ENCODE results near the gene TERT.

DNA sequence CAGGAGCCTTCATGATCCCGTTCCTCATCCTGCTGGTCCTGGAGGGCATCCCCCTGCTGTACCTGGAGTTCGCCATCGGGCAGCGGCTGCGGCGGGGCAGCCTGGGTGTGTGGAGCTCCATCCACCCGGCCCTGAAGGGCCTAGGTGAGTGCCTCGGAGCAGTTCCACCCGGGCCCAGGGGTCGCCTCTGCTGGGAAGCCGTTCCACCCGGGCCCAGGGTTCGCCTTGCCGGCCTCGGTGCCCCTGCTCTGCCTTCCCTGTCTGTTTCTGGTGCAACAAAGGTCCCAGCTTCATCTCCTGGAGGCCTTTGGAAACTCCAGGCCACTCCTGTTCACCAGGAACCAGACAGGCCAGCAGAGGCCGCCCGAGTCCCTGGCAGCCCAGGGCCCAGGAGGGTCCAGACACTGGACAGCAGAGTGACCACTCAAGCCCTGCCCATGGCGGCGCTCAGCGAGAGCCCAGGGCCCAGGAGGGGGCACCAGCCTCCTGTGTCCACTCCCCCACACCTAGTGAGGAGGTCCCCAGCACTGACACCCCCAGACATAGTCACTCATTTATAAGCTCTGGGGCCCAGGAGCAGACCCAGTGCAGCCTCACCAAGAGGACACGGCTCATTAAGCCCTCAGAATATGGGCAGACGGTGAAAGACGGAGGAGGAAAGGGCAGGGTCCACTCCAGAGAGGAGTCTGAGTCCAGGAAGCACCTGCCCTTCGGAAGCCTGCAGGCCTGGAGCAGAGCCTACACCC, 86.0 kb downstream of the TERT start:
- TF ChIP-seq HNF4A (CRISPR knock-in tag; IDR thresholded peaks at IDR 0.05) (no peak), PAWR (CRISPR knock-in tag; IDR thresholded peaks at IDR 0.05; ENCODE audit: borderline replicate concordance) (no peak), GFI1 (CRISPR knock-in tag; IDR thresholded peaks at IDR 0.05; ENCODE audit: borderline replicate concordance) (no peak), ZNF839 (CRISPR knock-in tag; IDR thresholded peaks at IDR 0.05; ENCODE audit: borderline replicate concordance) (no peak), ESRRA (CRISPR knock-in tag; IDR thresholded peaks at IDR 0.05; ENCODE audit: low read depth) (no peak), MXI1 (IDR thresholded peaks at IDR 0.05; ENCODE audit: borderline replicate concordance, low read depth, low read length) (no peak), SALL1 (CRISPR knock-in tag; IDR thresholded peaks at IDR 0.05) (no peak)
- TF ChIP-seq, protein P1, sequence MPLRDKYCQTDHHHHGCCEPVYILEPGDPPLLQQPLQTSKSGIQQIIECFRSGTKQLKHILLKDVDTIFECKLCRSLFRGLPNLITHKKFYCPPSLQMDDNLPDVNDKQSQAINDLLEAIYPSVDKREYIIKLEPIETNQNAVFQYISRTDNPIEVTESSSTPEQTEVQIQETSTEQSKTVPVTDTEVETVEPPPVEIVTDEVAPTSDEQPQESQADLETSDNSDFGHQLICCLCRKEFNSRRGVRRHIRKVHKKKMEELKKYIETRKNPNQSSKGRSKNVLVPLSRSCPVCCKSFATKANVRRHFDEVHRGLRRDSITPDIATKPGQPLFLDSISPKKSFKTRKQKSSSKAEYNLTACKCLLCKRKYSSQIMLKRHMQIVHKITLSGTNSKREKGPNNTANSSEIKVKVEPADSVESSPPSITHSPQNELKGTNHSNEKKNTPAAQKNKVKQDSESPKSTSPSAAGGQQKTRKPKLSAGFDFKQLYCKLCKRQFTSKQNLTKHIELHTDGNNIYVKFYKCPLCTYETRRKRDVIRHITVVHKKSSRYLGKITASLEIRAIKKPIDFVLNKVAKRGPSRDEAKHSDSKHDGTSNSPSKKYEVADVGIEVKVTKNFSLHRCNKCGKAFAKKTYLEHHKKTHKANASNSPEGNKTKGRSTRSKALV (CRISPR knock-in tag; IDR thresholded peaks at IDR 0.05) = no peak
- TF ChIP-seq, protein P2, sequence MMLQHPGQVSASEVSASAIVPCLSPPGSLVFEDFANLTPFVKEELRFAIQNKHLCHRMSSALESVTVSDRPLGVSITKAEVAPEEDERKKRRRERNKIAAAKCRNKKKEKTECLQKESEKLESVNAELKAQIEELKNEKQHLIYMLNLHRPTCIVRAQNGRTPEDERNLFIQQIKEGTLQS (CRISPR knock-in tag; IDR thresholded peaks at IDR 0.05) = no peak

All from HepG2 (cell line).